ENCODE measurements around the gene KIF20B.
"Not testable (repeated sequence)": the region's sequence is repeated elsewhere in the genome, so short reads cannot be mapped to it uniquely, and the experiment has no call there.

KIF20B gene

GRCh38 chr10:89783406-89783805, 82.0 kb downstream of the KIF20B start:
- DNase-seq: no peak

- DNase-seq: no peak
Measured at GRCh38 chr10:89785095-89785494, 83.7 kb downstream of the KIF20B start.

- DNase-seq: no peak
Measured at GRCh38 chr10:89789188-89789877, 87.9 kb downstream of the KIF20B start.

- DNase-seq: no peak
Measured at GRCh38 chr10:89792187-89792586, 90.8 kb downstream of the KIF20B start.

- peak; percentile 4 to 32 for DNase-seq
Measured at GRCh38 chr10:89793649-89794254, 92.4 kb downstream of the KIF20B start.

DNA sequence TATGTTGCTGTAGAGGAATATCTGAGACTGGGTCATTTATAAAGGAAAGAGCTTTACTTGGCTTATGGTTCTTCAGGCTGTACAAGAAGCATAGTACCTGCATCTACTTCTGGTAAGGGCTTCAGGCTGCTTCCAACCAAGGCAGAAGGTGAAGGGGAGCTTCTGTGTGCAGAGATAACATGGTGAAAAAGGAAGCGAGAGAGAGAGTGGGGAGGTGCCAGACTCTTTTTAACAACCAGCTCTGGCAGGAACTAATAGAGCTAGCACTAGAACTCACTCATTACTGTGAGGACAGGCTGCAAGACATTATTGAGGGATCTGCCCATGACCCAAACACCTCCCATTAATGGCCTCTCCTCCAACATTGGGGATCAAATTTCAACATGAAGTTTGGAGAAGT, 94.5 kb downstream of the KIF20B start:
- no peak for DNase-seq

- no peak for DNase-seq
Measured at GRCh38 chr10:89798092-89798491, 96.7 kb downstream of the KIF20B start.

DNA sequence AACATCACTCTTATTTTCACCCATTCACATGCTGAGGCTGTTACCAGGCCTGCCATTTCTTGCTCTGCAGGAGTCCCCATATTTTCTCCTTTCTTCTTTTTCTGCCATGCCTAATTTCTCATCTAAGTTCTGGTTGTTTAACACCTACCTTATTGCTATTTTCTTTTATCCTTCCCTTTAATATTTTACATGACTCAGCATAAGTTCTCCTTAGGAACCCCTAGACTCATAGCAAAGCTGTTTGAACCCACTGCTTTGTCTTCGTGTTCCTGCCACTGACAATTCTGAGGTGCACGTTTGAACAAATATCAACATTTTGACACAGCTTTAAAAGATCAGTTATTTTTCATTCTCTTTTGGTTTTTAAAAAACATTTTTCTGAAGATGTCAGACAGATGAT, 98.2 kb downstream of the KIF20B start:
- no peak for DNase-seq

DNA sequence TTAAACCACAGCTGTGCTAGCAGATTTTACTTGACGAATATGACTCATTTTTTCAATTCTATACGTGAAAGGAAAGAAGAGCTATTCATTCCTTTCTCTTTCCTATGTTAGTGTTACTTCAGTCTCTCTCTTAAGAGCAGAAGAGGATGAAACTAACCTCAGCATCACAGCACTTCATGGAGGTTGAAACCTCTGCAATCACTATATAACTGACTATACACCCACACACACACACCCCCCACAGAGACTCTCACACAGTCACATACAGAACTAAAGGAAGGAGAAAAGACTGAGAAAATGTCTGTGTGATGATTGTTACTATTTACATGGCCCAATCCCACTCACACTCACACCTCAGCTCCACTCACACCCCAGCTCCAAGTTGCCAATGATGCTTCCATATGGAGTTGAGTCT, 104.2 kb downstream of the KIF20B start:
- no peak for DNase-seq

GRCh38 chr10:89808842-89809241, 107.5 kb downstream of the KIF20B start:
- DNase-seq: no peak

- no peak for DNase-seq
Measured at GRCh38 chr10:89809766-89810165, 108.4 kb downstream of the KIF20B start.

GRCh38 chr10:89810908-89811525, 109.6 kb downstream of the KIF20B start:
- DNase-seq: no peak

- no peak for DNase-seq
Measured at GRCh38 chr10:89813546-89813945, 112.2 kb downstream of the KIF20B start.

DNA sequence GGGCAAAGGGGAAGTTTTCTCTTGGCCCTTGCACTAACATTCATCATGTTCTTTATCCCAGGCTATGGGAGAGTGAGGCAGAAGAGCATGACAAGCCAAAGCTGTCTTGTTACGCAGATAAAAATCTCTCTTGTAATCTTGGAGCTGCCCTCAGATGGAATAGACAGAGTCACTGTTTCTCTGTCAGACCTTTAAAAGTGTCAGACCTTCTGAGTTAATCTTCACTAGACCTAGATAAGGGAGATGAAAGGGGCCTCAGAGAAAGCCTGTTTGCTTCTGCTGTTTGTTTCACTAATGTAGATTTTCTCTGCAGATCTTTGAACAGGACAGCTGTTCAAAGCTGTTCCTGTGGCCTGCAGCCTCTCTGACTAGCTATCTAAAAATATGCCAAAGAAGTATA, 112.9 kb downstream of the KIF20B start:
- DNase-seq: no peak

DNA sequence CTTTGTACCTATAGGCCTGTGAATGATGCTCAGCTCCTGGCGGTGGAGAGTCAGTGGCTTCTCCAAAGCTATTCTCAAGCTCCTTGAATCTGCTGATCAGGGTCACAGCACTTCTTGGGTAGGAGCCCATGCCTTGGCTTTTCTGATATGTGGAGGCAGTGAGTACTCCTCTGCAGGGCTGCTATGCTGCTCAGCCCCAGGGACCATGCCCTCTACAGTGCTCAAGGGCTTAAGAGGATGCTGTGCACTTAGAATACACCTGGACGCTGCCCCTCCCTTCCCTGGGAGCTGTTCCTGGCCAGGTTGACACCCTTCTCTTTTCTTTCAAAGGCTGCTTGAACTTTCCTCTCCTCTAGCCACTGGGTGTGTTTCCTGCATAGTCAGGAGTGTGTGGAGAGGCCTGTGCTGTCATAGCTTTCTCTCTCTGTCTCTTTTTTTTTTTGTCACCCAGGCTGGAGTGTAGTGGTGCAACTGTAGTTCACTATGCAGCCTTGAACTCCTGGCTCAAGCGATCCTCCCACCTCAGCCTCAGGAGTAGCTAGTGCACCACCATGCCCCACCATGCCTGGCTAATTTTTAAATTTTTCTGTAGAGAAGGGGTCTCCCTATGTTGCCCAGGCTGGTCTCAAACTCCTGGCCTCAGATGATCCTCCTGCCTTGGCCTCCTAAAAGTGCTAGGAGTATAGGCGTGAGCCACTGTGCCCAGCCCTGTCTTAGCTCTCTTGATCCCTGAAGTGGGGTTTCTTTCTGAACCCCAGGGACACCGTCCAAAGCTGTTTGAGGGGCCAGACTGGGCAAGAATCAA, 113.9 kb downstream of the KIF20B start:
- DNase-seq: no peak

GRCh38 chr10:89819008-89819407, 117.6 kb downstream of the KIF20B start:
- DNase-seq: not testable (repeated sequence)
